ENCODE results near the gene JCAD. TPM values are rescaled to one million over a fixed set of nuclear protein-coding genes. Genes with fewer than 3 reads are reported as not detected.

The JCAD gene
- total RNA-seq, 1 donor from 2014 or later, result 27.3 TPM

DNA sequence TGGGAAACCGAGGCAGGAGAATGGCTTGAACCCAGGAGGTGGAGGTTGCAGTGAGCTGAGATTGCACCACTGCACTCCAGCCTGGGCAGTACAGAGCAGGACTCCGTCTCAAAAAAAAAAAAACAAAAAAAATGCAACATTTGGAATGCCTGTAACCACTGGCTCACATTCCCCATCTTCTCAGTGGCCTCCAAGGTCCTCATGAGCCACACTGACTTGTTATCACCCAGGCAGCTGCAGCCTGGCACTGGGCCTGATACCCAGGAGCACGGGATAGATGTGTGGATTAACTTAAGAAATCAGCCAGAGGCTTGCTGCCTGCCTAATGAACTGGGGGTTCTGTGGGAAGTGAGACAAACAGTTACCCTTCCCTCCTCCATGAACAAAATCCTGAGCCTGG is 23.0 kb downstream of the JCAD start:
- H4K20me1 ChIP-seq (ENCODE audit: insufficient read depth, low read length), result no peaks in the 10 kb centered on the region
- TF ChIP-seq CTCF (IDR thresholded peaks at IDR 0.05; ENCODE audit: insufficient read depth, low read depth, low read length) (no peak), EZH2 (IDR thresholded peaks at IDR 0.05; ENCODE audit: insufficient read depth, low read length) (no peak)
- no peaks in the 10 kb centered on the region for H3K36me3 ChIP-seq (ENCODE audit: insufficient read depth, low read length)

DNA sequence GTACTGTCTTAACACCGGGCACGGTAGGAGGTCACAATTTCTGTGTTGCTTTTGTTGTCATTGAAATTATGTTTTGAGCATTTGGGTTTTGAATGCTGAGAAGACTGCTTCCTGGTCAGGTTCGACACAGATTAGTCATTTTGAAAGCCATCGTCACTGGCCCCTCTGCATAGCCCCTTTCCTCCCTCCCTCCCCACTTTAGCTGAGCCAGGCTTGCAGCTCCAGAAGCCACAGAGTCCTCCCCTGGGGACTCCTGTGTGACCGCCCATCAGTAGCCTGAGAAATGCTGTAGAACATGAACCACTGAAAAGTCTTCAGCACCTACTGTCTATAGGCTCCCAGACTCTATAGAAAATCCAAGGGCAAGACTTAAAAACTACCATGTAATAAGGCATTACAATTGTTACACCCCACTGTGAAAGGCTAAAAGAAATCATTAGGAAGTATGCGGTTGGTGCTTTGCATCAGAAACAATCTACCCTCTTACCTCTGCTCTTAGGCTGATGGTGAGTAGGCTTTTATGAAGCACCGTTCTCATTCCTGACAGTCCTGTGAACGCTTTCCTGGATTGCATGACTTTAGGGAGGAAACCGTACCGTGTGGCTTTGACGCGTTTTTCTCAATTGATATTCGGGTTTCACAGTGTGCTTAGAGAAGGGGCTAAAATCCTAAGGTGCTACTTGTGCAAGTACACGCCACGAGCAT is 24.8 kb downstream of the JCAD start:
- Mint-ChIP-seq H3K36me3 (ENCODE audit: low read depth, unreplicated experiment) (peaks cover 35% of the 10 kb centered on the region), H3K4me3 (ENCODE audit: unreplicated experiment) (no peak overlapping the region), H3K27ac (ENCODE audit: unreplicated experiment) (no peak overlapping the region), H3K4me1 (ENCODE audit: low read depth, unreplicated experiment) (peaks cover 12% of the 10 kb centered on the region), H3K9me3 (ENCODE audit: unreplicated experiment) (no peaks in the 10 kb centered on the region), H3K27me3 (ENCODE audit: low read depth, unreplicated experiment) (no peaks in the 10 kb centered on the region)
- no peak for TF ChIP-seq CTCF (IDR thresholded peaks at IDR 0.05; ENCODE audit: insufficient read depth, low read depth, low read length)
- no peak for TF ChIP-seq EZH2 (IDR thresholded peaks at IDR 0.05; ENCODE audit: insufficient read depth, low read length)
- no peaks in the 10 kb centered on the region for H4K20me1 ChIP-seq (ENCODE audit: insufficient read depth, low read length)
- H3K4me1 ChIP-seq (ENCODE audit: insufficient read depth, low read length), result no peaks in the 10 kb centered on the region
- H2AFZ ChIP-seq (ENCODE audit: low read depth, low read length), result no peak overlapping the region
- H3K36me3 ChIP-seq (ENCODE audit: insufficient read depth, low read length), result no peaks in the 10 kb centered on the region
- H3K27ac ChIP-seq (ENCODE audit: low read depth, low read length), result no peak overlapping the region
- no peak overlapping the region for H3K9ac ChIP-seq (ENCODE audit: low read length)
- H3K4me2 ChIP-seq (ENCODE audit: low read length), result no peak overlapping the region
- H3K79me2 ChIP-seq (ENCODE audit: insufficient read depth, low read length), result no peaks in the 10 kb centered on the region
- no peaks in the 10 kb centered on the region for H3K9me3 ChIP-seq (ENCODE audit: insufficient read depth, low read depth, low read length)
- FAIRE-seq (no peak), DNase-seq (ENCODE audit: low read depth) (no peak)
- no peaks in the 10 kb centered on the region for H3K27me3 ChIP-seq (ENCODE audit: insufficient read depth, low read length)
- no peak overlapping the region for H3K4me3 ChIP-seq (ENCODE audit: insufficient read depth, low read depth, low read length)

More for the DNA sequence above, 23.0 kb downstream of the JCAD start:
- Histone ChIP-seq H3K9ac (ENCODE audit: low read length) (no peak overlapping the region), H3K79me2 (ENCODE audit: insufficient read depth, low read length) (no peaks in the 10 kb centered on the region), H3K27me3 (ENCODE audit: insufficient read depth, low read length) (no peaks in the 10 kb centered on the region), H3K4me3 (ENCODE audit: insufficient read depth, low read depth, low read length) (no peak overlapping the region), H2AFZ (ENCODE audit: low read depth, low read length) (no peak overlapping the region), H3K9me3 (ENCODE audit: insufficient read depth, low read depth, low read length) (no peaks in the 10 kb centered on the region), H3K4me2 (ENCODE audit: low read length) (no peak overlapping the region), H3K4me1 (ENCODE audit: insufficient read depth, low read length) (no peaks in the 10 kb centered on the region), H3K27ac (ENCODE audit: low read depth, low read length) (no peak overlapping the region)
- DNase-seq (ENCODE audit: low read depth) (peak; percentile 57), FAIRE-seq (no peak)
- Mint-ChIP-seq H3K36me3 (ENCODE audit: low read depth, unreplicated experiment) (peaks cover 40% of the 10 kb centered on the region), H3K27me3 (ENCODE audit: low read depth, unreplicated experiment) (peaks cover 2% of the 10 kb centered on the region), H3K27ac (ENCODE audit: unreplicated experiment) (no peak overlapping the region), H3K4me3 (ENCODE audit: unreplicated experiment) (no peak overlapping the region), H3K9me3 (ENCODE audit: unreplicated experiment) (no peaks in the 10 kb centered on the region), H3K4me1 (ENCODE audit: low read depth, unreplicated experiment) (peaks cover 12% of the 10 kb centered on the region)

DNA sequence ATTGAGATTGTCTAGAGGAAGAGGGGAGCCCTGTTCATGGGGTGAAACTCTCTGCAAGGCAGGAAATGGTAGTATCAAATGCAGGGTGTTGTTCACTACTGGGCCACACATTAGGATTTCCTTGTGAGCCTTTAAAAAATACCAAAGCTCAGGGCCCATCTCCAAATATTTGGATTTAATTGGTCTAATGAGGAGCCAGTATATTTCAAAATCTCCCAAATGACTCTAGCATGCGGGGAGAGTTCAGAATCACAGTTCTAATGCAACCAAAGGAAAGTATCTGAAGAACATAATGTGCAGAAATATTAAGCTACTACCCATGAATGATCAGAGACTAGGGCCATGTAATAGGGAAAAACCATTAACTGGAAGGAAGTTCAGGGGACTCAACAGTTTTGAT is 27.3 kb downstream of the JCAD start:
- Mint-ChIP-seq H3K4me1 (ENCODE audit: low read depth, unreplicated experiment) (peaks cover 9% of the 10 kb centered on the region), H3K36me3 (ENCODE audit: low read depth, unreplicated experiment) (peaks cover 40% of the 10 kb centered on the region)

More for the DNA sequence above, 27.3 kb downstream of the JCAD start:
- Mint-ChIP-seq H3K27me3 (ENCODE audit: low read depth, unreplicated experiment) (no peaks in the 10 kb centered on the region), H3K27ac (ENCODE audit: unreplicated experiment) (no peak overlapping the region), H3K4me3 (ENCODE audit: unreplicated experiment) (no peak overlapping the region), H3K9me3 (ENCODE audit: unreplicated experiment) (no peaks in the 10 kb centered on the region)
- H3K36me3 ChIP-seq (ENCODE audit: insufficient read depth, low read length), result no peaks in the 10 kb centered on the region
- H3K27ac ChIP-seq (ENCODE audit: low read depth, low read length), result no peak overlapping the region
- no peak overlapping the region for H2AFZ ChIP-seq (ENCODE audit: low read depth, low read length)
- DNase-seq (ENCODE audit: low read depth) (no peak), FAIRE-seq (no peak)
- no peaks in the 10 kb centered on the region for H3K9me3 ChIP-seq (ENCODE audit: insufficient read depth, low read depth, low read length)
- no peaks in the 10 kb centered on the region for H3K79me2 ChIP-seq (ENCODE audit: insufficient read depth, low read length)
- no peak overlapping the region for H3K9ac ChIP-seq (ENCODE audit: low read length)
- no peaks in the 10 kb centered on the region for H4K20me1 ChIP-seq (ENCODE audit: insufficient read depth, low read length)
- no peaks in the 10 kb centered on the region for H3K27me3 ChIP-seq (ENCODE audit: insufficient read depth, low read length)
- H3K4me3 ChIP-seq (ENCODE audit: insufficient read depth, low read depth, low read length), result no peak overlapping the region
- no peak overlapping the region for H3K4me2 ChIP-seq (ENCODE audit: low read length)
- peaks cover 3% of the 10 kb centered on the region for H3K4me1 ChIP-seq (ENCODE audit: insufficient read depth, low read length)
- TF ChIP-seq CTCF (IDR thresholded peaks at IDR 0.05; ENCODE audit: insufficient read depth, low read depth, low read length) (no peak), EZH2 (IDR thresholded peaks at IDR 0.05; ENCODE audit: insufficient read depth, low read length) (no peak)

Data from astrocyte (in vitro differentiated cells and primary cell).